SK-N-MC (cell line): ENCODE measurements around the gene GRIK3.

Experiments used
- EZH2 ChIP-seq: fragments of 200-600 bp; sonication (generic); IDR thresholded peaks from one replicate; pipeline ENCODE4 v1.6.1; 2017; ENCODE audit warnings: antibody characterized with exemption
- FOXP2 ChIP-seq: optimal IDR thresholded peaks from 2 replicates; pipeline ENCODE3; 2011; ENCODE audit warnings: mild to moderate bottlenecking, moderate library complexity; ENCODE audit not compliant: insufficient read depth; ENCODE audit errors: extremely low read length, control extremely low read depth

DNA sequence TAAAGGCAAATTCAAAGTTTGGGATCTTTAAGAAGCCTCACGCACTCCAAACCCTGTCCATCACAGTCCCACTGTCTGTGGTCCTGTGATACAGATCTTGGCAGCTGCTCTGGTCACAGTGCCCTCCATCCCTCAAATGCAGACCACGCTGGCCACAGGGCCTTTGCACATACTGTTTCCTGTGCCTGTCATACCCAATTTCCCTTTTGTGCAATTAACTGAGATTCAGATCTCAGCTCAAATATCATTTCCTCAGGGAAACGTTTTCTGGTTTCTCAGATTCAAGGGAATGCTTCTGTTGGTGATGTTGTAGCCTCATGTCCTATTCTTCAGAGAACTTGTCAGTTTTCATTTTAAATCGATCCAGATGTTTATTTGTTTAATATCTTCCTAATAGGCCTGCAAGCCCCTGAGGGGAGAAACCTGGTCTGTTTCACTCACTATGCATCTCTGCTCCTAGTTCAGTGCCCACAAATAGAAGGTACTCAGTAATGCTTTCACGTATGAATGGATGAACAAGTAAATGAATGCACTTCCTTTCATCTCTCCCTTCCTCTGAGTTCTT is 24.2 kb upstream of the GRIK3 start:
- no peak for TF ChIP-seq EZH2
- no peak for TF ChIP-seq FOXP2
